Spinal cord (tissue), 10 donors: ENCODE data around the gene CFAP46. TPM values are rescaled to one million over a fixed set of nuclear protein-coding genes. Genes with fewer than 3 reads are reported as not detected.
A peak's percentile ranks its signal among the peaks of the same experiment; 100 is the strongest.
"Not testable (repeated sequence)": the region's sequence is repeated elsewhere in the genome, so short reads cannot be mapped to it uniquely, and the experiment has no call there.

Experiments used
- DNase-seq, 6 donors: peaks; one replicate each; pipeline versions ENCODE4 v3.0.0 to v3.0.0-alpha.2; 2013 to 2015; ENCODE audit warnings: low spot score in 6 of 6, low read depth in 4 of 6
- H3K27ac ChIP-seq: one replicate; pipeline ENCODE4 v1.5.1; 2013; ENCODE audit warnings: low read depth, low read length, control low read depth
- H3K27me3 ChIP-seq: one replicate; pipeline ENCODE4 v1.6.1; 2013; ENCODE audit warnings: low read length; ENCODE audit not compliant: control insufficient read depth, insufficient read depth
- H3K36me3 ChIP-seq: one replicate; pipeline ENCODE4 v1.6.1; 2013; ENCODE audit warnings: low read length; ENCODE audit not compliant: control insufficient read depth, insufficient read depth
- H3K4me1 ChIP-seq: one replicate; pipeline ENCODE4 v1.6.1; 2013; ENCODE audit warnings: low read length; ENCODE audit not compliant: control insufficient read depth, insufficient read depth
- H3K4me3 ChIP-seq: one replicate; pipeline ENCODE4 v1.5.1; 2013; ENCODE audit warnings: low read depth, low read length, control low read depth
- H3K9me3 ChIP-seq: one replicate; pipeline ENCODE4 v1.6.1; 2013; ENCODE audit warnings: low read length; ENCODE audit not compliant: control insufficient read depth, insufficient read depth
- WGBS: methylation state at CpG from one replicate; pipeline ENCODE4 v1.1.5; 2013; ENCODE audit warnings: missing lambda C conversion rate; ENCODE audit not compliant: insufficient coverage; 5-methylcytosine and 5-hydroxymethylcytosine counted together
- polyA plus RNA-seq, 2 donors: library from polyadenylated mRNA; unstranded; fragments of 120-200 nt; gene quantifications; one replicate each; pipeline ENCODE4 v1.2.1, GENCODE V29; 2013; ENCODE audit not compliant: insufficient read length in 2 of 2
- total RNA-seq, 2 donors: library from RNA; depleted of rRNA in 1 of 2; stranded (reverse); fragments of 120-200 nt in 1 of 2; fragments of >200 nt in 1 of 2; gene quantifications; one replicate each; pipeline versions ENCODE4 v1.2.3 to v1.2.4, GENCODE V29; 2013 to 2014
- donor health status: healthy.

Gene CFAP46
- total and polyA plus RNA-seq, 4 donors: 5.3 to 14.3 (median 13.2) TPM

GRCh38 chr10:132957981-132958882, 15.9 kb upstream of the CFAP46 start:
- no peak for DNase-seq
- Histone ChIP-seq H3K4me1 (peaks cover 11% of the 10 kb centered on the region), H3K9me3 (no peaks in the 10 kb centered on the region), H3K4me3 (no peak overlapping the region), H3K27me3 (no peaks in the 10 kb centered on the region), H3K36me3 (no peaks in the 10 kb centered on the region), H3K27ac (no peak overlapping the region)
- WGBS: 88% methylated on average over 30 of the region's 34 CpGs

DNA sequence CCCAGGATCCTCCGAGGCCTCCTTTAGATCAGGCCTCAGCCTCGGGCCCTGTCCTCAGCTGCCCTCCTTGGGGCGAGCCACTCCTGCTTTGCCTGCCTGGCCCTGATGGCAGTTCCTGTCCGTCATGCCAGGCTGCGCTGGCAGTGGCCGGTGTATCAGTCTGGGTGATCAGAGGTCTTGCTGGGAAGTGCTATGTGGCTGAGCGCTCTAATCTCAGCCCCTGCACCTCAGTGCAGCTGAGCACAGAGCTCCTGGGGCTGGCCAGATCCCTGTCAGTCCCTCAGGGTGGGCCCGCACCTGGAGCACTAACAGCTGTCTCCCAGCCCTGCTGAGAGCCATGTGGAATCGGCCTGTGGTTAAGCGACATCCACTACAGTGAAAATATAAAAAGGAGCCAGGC, 14.8 kb upstream of the CFAP46 start:
- Histone ChIP-seq H3K4me1 (peaks cover 6% of the 10 kb centered on the region), H3K9me3 (no peaks in the 10 kb centered on the region), H3K36me3 (no peaks in the 10 kb centered on the region), H3K4me3 (no peak overlapping the region), H3K27ac (no peak overlapping the region), H3K27me3 (no peaks in the 10 kb centered on the region)
- DNase-seq: no peak
- 88% methylated on average over 10 of the region's 10 CpGs for WGBS

DNA sequence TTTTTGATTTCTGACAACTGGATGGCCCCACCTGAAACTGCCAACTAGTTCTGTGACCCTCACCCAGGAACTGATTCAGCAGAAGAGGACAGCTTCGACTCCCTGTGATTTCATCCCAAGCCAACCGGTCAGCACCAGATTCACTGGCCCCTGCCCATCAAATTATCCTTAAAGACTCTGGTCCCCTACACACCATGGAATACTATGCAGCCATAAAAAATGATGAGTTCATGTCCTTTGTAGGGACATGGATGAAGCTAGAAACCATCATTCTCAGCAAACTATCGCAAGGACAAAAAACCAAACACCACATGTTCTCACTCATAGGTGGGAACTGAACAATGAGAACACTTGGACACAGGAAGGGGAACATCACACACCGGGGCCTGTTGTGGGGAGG, 13.9 kb upstream of the CFAP46 start:
- not testable (repeated sequence) for H3K27ac ChIP-seq, H3K4me1 ChIP-seq, H3K4me3 ChIP-seq, H3K9me3 ChIP-seq, DNase-seq, H3K27me3 ChIP-seq, H3K36me3 ChIP-seq
- 93% methylated on average over 3 of the region's 4 CpGs for WGBS

GRCh38 chr10:132955479-132955878, 13.1 kb upstream of the CFAP46 start:
- WGBS: over 99% methylated on average over 7 of the region's 11 CpGs
- Histone ChIP-seq H3K27ac (no peak overlapping the region), H3K36me3 (no peaks in the 10 kb centered on the region), H3K27me3 (no peaks in the 10 kb centered on the region), H3K9me3 (no peaks in the 10 kb centered on the region), H3K4me1 (no peaks in the 10 kb centered on the region), H3K4me3 (no peak overlapping the region)
- DNase-seq: no peak

DNA sequence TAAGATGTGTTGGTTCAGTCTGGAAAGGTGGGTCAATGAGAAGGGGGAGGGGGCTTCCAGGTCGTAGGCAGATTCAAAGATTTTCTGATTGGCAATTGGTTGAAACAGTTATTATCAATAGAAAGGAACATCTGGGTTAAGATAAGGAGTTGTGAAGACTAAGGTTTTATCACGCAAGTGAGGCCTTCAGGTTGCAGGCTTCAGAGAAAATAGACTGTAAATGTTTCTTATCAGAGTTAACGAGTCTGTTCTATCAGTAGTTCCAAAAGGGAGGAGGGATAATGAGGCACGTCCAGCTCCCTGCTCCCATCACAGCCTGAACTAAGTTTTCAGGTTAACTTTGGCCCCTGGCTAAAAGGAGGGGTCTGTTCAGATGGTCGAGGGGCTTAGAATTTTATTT, 11.1 kb upstream of the CFAP46 start:
- Histone ChIP-seq H3K27me3 (no peaks in the 10 kb centered on the region), H3K4me1 (no peaks in the 10 kb centered on the region), H3K27ac (no peak overlapping the region), H3K4me3 (no peak overlapping the region), H3K36me3 (no peaks in the 10 kb centered on the region), H3K9me3 (no peaks in the 10 kb centered on the region)
- 81% methylated on average over 2 of the region's 5 CpGs for WGBS
- no peak for DNase-seq

GRCh38 chr10:132951926-132952325, 9.6 kb upstream of the CFAP46 start:
- no peaks in the 10 kb centered on the region for H3K36me3 ChIP-seq
- H3K9me3 ChIP-seq: no peaks in the 10 kb centered on the region
- WGBS: 79% methylated on average over 11 of the region's 12 CpGs
- no peak overlapping the region for H3K4me3 ChIP-seq
- no peak for DNase-seq
- no peaks in the 10 kb centered on the region for H3K27me3 ChIP-seq
- H3K4me1 ChIP-seq: no peaks in the 10 kb centered on the region
- no peak overlapping the region for H3K27ac ChIP-seq

DNA sequence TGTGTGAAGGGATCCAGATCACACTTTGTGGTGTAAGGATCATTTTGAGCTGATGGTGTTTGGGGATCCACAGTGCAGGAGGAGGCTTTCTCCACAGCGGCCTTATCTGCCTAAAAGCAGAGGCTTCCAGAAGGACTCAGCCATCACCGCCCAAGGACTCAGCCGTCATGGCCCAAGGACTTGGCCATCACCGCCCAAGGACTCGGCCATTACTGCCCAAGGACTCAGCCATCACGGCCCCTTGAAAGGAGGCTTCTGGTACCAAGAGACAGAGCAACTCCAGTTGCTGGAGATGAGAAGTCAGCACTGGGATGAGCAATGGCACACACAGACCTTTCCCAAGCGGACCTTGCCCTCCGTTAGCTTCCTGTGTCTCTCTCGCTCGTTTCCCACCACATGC, 6.0 kb upstream of the CFAP46 start:
- H3K9me3 ChIP-seq: no peaks in the 10 kb centered on the region
- 87% methylated on average over 10 of the region's 10 CpGs for WGBS
- H3K27me3 ChIP-seq: no peaks in the 10 kb centered on the region
- no peaks in the 10 kb centered on the region for H3K36me3 ChIP-seq
- no peak overlapping the region for H3K27ac ChIP-seq
- no peak for DNase-seq
- H3K4me1 ChIP-seq: peaks cover 9% of the 10 kb centered on the region
- no peak overlapping the region for H3K4me3 ChIP-seq

GRCh38 chr10:132947843-132948242, 5.5 kb upstream of the CFAP46 start:
- H3K4me1 ChIP-seq: peaks cover 14% of the 10 kb centered on the region
- H3K27me3 ChIP-seq: no peaks in the 10 kb centered on the region
- no peak for DNase-seq
- no peak overlapping the region for H3K4me3 ChIP-seq
- H3K36me3 ChIP-seq: no peaks in the 10 kb centered on the region
- no peaks in the 10 kb centered on the region for H3K9me3 ChIP-seq
- whole genome bisulfite sequencing: 91% methylated on average over 6 of the region's 6 CpGs
- no peak overlapping the region for H3K27ac ChIP-seq

DNA sequence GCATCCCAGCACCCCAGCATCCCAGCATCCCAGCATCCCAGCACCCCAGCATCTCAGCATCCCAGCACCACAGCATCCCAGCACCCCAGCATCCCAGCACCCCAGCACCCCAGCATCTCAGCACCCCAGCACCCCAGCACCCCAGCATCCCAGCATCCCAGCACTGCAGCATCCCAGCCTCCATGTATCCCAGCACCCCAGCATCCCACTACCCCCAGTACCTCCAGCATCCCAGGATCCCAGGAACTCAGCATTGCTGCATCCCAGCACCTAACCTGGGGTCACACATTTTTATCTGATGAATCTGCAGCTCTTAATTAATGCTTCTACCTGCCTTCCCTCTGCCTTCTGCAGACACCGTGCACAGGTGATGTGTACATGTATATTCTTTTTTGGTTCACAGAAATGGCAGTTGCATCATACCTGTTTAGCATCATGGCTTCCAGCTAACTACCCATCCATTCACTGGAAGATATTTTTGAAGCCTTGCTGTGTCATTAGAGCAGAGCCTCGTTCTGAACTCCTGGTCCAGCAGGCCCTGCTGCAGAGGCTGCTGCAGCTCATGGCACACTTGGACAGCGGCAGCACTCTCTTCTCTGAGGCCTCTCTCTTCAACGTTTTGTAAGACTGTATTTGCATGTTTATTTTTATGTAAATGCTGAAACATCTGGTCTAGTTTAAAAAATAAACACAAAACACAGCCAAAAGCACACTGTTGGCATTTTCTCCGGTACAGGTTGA, 4.6 kb upstream of the CFAP46 start:
- DNase-seq: peak in 2 of 6 donors; percentile 26 to 77
- no peaks in the 10 kb centered on the region for H3K27me3 ChIP-seq
- WGBS: 39% methylated on average over 2 of the region's 5 CpGs
- no peaks in the 10 kb centered on the region for H3K9me3 ChIP-seq
- no peaks in the 10 kb centered on the region for H3K36me3 ChIP-seq
- H3K4me1 ChIP-seq: peaks cover 19% of the 10 kb centered on the region
- H3K4me3 ChIP-seq: no peak overlapping the region
- H3K27ac ChIP-seq: no peak overlapping the region
